Heart left ventricle (tissue), 13 donors: ENCODE results near the gene ERICH6B.

ENCODE experiments used
- CTCF ChIP-seq, 12 donors: fragments of 200-600 bp; sonication (generic) in 4 of 12; IDR thresholded peaks; one replicate each; pipeline versions ENCODE4 v1.5.0 to v1.8.0; 2018 to 2022; ENCODE audit warnings: antibody characterized with exemption in 12 of 12, mild to moderate bottlenecking in 5 of 12
- POLR2A ChIP-seq, 2 donors: fragments of 450-650 bp; IDR thresholded peaks; one replicate each; pipeline ENCODE4 v1.6.1; 2017; ENCODE audit warnings: antibody characterized with exemption in 2 of 2, mild to moderate bottlenecking in 2 of 2, moderate library complexity in 2 of 2
- donor health status: ischemic (EF 13 %, LVEDD 7.1; RV severe dilation, severe dysfunction).
- donor health status: DM: no; HTN: yes; CAD: no.
- donor health status: DM: no; HTN: no; CAD: no.
- donor health status: ischemic (EF 25% LVEDD 6.9; RV normal size, moderate dysfunction).
- donor health status: ischemic (EF 25% LVEDD 5.7; RV mildly dilated, moderate dysfunction).
- donor health status: ischemic (EF 35%, LVEDD 5.7; RV mildly dilated, moderate dysfunction).
- donor health status: nonischemic (EF 11% LVEDD 7.7; RV severe dilation, severe dysfunction).
- donor health status: DM: yes; HTN: yes; CAD: no.
- donor health status: PGD.
- donor health status: ischemic (EF 29% LVEDD 5.4; RV normal size, mild dysfunction).
- donor health status: nonischemic (EF 23%, LVEDD 6.1; RV moderate dilation, normal function).

DNA sequence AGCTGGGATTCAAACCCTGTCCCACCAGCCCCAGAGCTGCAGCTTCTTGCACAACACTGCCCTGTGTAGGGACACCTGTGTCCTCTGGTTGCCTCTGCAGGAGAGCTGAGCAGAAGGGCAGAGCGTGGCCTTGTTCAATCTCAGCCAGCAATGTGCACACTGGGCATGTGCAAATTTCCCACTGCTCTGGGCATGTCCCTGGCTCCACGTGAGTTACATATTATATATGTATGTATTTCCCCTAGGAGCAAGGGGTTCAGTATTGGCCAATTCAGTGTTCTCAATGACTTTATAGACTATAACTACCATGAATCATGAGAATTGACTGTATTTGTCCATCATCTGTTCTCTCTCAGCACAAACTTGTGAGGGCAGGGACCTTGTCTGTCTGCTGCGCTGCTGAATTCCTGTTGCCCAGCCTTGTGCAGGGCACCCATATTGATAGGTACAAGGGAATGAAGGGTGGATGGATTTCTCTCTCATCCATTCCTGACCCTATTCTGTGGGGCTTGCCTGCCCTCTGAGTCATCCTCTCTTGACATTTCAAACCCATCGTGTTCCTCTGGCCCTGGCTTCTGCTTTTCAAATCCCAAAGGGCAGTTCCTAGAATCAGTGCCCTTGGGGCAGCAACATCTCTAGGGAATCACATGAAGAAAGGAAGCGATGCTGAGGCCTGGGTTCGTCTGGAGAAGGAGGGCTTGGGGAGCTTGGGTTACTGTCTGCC, 69.7 kb downstream of the ERICH6B start:
- TF ChIP-seq CTCF (IDR thresholded peaks at IDR 0.05) (no peak), POLR2A (IDR thresholded peaks at IDR 0.05) (no peak)
